ENCODE data around the gene ZNF622. TPM values are rescaled to one million over a fixed set of nuclear protein-coding genes. Genes with fewer than 3 reads are reported as not detected.
A peak's percentile ranks its signal among the peaks of the same experiment; 100 is the strongest.

The ZNF622 gene
- total RNA-seq, 6 experiments from 2014 or later: 38.7 to 52.2 (median 45.5) TPM

DNA sequence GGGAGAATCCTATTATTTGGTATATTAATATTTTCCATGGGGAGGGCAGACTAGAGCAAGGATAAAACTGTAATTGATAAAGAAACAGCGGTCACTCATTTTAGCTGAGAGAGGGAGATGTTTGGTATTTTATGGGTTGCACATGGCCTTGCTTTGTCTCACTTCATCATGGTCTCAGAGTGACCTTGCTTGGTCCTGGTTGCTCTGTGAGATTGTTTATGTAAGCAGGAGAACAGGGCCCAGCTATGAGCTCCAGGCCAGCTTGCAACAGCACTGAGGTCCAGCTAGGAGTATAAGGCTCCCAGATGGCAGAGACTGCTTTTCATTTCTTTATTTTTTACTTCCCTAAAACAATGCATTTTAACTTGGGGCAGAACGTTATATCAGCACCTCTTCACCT lies 50.7 kb downstream of the ZNF622 start:
- Mint-ChIP-seq H3K27me3 (ENCODE audit: insufficient read depth) (peaks cover 3% of the 10 kb centered on the region), H3K9me3 (no peaks in the 10 kb centered on the region), H3K4me3 (no peak overlapping the region), H3K27ac (no peak overlapping the region), H3K36me3 (ENCODE audit: low read depth) (no peaks in the 10 kb centered on the region), H3K4me1 (ENCODE audit: low read depth) (peaks cover 31% of the 10 kb centered on the region)
- TF ChIP-seq CTCF (IDR thresholded peaks at IDR 0.05): no peak
- DNase-seq: no peak

GRCh38 chr5:16413166-16413860 lies 52.3 kb downstream of the ZNF622 start:
- TF ChIP-seq CTCF (IDR thresholded peaks at IDR 0.05): no peak
- no peak overlapping the region for H3K4me3 Mint-ChIP-seq
- H3K9me3 Mint-ChIP-seq: no peaks in the 10 kb centered on the region
- H3K27me3 Mint-ChIP-seq (ENCODE audit: insufficient read depth): no peaks in the 10 kb centered on the region; the same call in 1 of the 2 replicates
- peaks cover 31% of the 10 kb centered on the region for H3K4me1 Mint-ChIP-seq (ENCODE audit: low read depth)
- H3K27ac Mint-ChIP-seq: no peak overlapping the region
- H3K36me3 Mint-ChIP-seq (ENCODE audit: low read depth): no peaks in the 10 kb centered on the region
- DNase-seq: no peak

- Mint-ChIP-seq H3K4me1 (ENCODE audit: low read depth) (peaks cover 31% of the 10 kb centered on the region), H3K9me3 (no peaks in the 10 kb centered on the region), H3K27ac (peak overlapping the region; percentile 59), H3K27me3 (ENCODE audit: insufficient read depth) (no peaks in the 10 kb centered on the region; the same call in 1 of the 2 replicates), H3K36me3 (ENCODE audit: low read depth) (no peaks in the 10 kb centered on the region), H3K4me3 (no peak overlapping the region)
- DNase-seq: no peak
- no peak for TF ChIP-seq CTCF (IDR thresholded peaks at IDR 0.05)
These were observed 53.0 kb downstream of the ZNF622 start for GRCh38 chr5:16412556-16412955.

- DNase-seq: peak; percentile 68
- Mint-ChIP-seq H3K36me3 (ENCODE audit: low read depth) (no peaks in the 10 kb centered on the region), H3K9me3 (no peaks in the 10 kb centered on the region), H3K4me1 (ENCODE audit: low read depth) (peaks cover 31% of the 10 kb centered on the region), H3K27me3 (ENCODE audit: insufficient read depth) (no peaks in the 10 kb centered on the region; the same call in 1 of the 2 replicates), H3K4me3 (peak overlapping the region; percentile 24), H3K27ac (peak overlapping the region; percentile 59)
- no peak for TF ChIP-seq CTCF (IDR thresholded peaks at IDR 0.05)
These were observed 53.7 kb downstream of the ZNF622 start for GRCh38 chr5:16411741-16412455.

GRCh38 chr5:16411235-16411634 lies 54.4 kb downstream of the ZNF622 start:
- Mint-ChIP-seq H3K27ac (no peak overlapping the region), H3K4me1 (ENCODE audit: low read depth) (peaks cover 31% of the 10 kb centered on the region), H3K36me3 (ENCODE audit: low read depth) (no peaks in the 10 kb centered on the region), H3K27me3 (ENCODE audit: insufficient read depth) (no peaks in the 10 kb centered on the region; the same call in 1 of the 2 replicates), H3K9me3 (no peaks in the 10 kb centered on the region), H3K4me3 (peak overlapping the region; percentile 3; the same call in 1 of the 2 replicates)
- no peak for TF ChIP-seq CTCF (IDR thresholded peaks at IDR 0.05)
- DNase-seq: peak; percentile 41
